HT1080 (cell line): ENCODE results near the gene ANKS1A. TPM values are rescaled to one million over a fixed set of nuclear protein-coding genes. Genes with fewer than 3 reads are reported as not detected.
A peak's percentile ranks its signal among the peaks of the same experiment; 100 is the strongest.

ENCODE experiments used
- DNase-seq: peaks from one replicate; pipeline ENCODE4 v3.0.0-alpha.2; 2015; ENCODE audit warnings: low read depth
- total RNA-seq: library from RNA; depleted of rRNA; stranded (reverse); fragments of >200 nt; shearing (Covaris generic); gene quantifications from 2 replicates; pipeline ENCODE4 v1.2.3, GENCODE V29; 2014

The ANKS1A gene
- total RNA-seq, 1 experiment from 2014 or later: 7.3 TPM

DNA sequence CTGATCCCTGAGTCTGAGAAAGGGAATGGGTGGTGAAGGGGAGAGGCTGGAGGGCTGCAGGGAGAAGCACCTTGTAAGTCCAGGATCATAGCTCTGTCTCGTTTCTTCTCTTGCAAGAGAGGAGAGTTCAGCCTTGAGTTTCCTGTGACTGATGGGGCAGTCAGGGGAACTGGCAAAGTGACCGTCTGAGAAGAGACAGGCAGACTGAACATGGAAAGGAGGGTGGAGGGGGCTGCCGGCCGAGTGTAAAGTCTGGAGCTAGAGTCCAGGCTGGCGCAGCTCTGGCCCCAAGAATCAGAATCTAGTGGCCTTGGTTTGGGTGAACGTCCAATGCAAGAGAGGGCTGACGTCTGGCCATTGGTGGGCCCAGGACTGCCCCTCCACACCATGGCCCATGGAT, 179.6 kb downstream of the ANKS1A start:
- DNase-seq: no peak

DNA sequence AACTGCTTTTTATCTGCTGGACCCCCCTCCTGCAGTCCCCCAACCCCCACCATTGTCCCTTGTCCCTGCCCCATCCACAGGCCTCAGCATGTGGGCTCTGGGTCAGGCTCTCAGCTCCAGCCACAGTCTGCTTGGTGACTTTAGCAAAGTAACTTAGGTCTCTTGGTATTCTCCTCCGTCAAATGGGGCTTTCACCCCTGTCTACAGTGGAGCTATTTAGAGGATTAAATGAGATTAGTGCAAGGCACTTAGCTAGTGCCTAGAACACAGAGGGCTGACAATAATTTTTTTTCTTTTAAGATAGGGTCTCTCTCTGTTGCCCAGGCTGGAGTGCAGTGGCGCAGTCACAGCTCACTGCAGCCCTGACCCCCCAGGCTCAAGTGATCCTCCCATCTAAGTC, 180.2 kb downstream of the ANKS1A start:
- DNase-seq: no peak

DNA sequence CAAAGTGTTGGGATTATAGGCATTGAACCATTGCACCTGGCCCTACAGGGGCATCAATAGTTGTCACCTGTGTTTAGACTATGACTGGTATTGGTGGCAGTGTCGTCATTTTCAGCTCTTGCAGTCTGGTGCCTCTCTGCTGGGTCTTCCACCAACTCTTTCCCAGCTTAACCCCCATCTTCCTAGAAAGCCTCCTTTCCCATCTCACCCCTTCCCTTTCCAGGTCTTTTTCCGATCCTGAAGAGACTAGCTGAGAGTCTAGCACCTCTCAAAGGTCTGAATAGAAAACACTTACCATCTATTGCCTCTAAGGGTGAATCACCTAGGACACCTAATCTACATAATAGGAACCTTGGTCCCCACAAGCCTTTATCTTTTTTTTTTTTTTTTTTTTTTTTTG, 181.1 kb downstream of the ANKS1A start:
- no peak for DNase-seq

DNA sequence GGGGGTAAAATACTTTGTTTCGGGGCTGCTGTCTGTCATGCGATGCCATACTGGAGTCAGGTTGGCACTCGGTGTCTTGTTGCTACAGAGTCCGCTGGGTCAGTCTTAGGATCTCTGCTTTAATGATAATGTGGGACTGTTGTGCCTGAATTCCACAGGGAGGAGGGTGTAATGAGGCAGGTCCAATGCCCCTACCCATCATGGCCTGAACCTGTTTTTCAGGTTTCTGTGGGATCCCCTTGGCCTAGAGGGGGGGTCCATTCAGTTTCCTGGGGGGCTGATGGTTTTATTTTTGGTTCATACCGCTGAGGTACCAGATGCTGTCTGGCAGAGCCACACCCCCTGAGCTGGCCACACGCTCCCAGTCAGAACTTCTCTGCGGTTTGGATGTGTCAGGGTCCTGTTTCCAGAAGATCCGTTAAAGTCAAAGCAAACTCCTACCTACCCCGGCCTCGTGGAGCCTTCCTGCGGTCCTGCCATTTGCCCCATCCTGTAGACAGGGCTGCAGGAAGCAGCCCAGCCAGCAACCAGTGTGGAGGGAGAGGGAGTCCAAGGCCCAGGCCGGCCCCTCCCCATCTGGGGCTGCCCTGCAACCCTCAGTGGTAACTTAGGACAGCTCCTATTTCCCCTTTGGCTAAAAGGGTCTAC, 182.4 kb downstream of the ANKS1A start:
- DNase-seq: no peak

- no peak for DNase-seq
Measured at GRCh38 chr6:35072051-35072697, 183.1 kb downstream of the ANKS1A start.

DNA sequence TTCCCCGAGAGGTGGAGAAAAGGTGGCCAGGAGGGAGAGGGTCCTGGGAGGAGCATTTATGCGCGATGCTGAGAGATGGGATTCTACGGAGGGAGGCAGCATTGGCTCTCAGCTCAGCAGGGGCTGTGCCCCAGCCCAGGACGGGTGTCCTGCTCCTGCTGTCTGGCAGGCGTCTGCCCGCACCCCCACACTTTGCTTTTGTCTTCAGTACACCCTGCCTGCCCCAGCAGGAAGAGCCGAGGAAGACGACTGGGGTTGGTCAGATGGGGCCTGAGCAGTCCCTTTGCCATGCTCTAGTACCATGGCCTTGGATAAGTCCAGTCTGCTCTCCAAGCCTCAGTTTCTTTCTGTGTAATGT, 183.6 kb downstream of the ANKS1A start:
- no peak for DNase-seq

- no peak for DNase-seq
Measured at GRCh38 chr6:35073211-35073610, 184.2 kb downstream of the ANKS1A start.

DNA sequence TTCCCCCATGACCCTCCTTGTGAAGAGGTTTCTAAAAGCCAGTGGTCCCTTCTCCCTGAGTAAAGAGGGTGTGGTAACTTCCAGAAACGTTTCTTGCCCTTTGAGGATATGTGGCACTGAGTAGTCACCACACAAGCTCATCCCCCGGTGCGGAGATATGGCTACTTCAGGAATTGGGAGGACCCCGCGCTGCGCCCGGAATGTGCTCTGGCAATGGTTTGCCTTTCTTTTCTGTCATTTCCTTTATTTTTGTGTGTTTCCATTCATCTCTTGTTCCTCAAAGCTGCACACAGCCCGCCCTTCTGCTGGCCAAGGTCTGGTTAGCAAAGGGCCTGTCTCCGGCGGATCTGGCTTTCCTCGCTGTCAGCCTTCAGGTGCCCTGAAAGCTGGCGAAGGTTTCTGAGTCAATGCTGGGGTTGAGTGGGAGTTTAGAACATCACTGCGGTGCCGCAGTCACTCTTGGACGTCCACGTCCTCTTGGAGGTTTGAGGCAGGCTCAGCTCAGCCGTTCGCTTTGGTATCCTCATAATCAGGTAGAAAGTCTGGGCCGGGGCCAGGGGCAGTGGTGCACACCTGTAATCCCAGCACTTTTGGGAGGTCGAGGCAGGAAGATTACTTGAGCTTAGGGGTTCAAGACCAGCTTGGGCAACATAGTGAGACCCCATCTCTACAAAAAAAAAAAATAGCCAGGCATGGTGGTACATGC, 184.9 kb downstream of the ANKS1A start:
- DNase-seq: no peak

DNA sequence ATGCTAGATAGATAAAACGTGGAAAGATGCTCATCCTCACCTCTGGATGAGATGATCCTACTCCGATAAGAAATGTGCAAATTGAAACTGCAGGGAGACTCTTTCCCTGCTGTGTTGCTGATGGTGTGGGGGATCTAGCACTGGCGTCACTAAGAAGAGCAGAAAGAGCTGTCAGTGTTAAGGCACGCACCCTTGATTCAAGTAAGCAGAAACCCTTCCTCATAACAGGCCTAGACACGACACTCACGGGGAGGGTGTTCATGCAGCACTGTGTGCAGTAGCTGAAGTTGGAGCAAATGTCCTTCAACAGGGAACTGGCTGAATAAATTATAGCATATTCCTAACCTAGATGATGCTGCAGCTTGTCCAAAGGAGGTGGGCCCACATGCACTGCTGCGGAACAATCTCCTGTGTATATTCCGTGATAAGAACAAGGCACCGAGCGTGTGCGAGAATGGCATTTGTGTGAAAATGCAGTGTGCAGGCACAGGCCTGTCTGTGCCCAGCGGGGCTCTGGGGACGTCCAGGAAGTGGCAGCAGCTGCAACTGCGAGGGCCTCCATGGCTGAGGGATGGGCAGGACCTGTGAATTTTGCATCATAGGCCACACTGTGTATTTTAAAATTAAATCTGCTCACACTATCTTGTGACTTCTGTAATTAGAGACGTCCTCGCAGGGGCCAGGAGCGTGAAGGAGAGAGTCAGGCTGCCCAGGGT, 188.1 kb downstream of the ANKS1A start:
- DNase-seq: no peak

GRCh38 chr6:35077713-35078105, 188.7 kb downstream of the ANKS1A start:
- DNase-seq: no peak

DNA sequence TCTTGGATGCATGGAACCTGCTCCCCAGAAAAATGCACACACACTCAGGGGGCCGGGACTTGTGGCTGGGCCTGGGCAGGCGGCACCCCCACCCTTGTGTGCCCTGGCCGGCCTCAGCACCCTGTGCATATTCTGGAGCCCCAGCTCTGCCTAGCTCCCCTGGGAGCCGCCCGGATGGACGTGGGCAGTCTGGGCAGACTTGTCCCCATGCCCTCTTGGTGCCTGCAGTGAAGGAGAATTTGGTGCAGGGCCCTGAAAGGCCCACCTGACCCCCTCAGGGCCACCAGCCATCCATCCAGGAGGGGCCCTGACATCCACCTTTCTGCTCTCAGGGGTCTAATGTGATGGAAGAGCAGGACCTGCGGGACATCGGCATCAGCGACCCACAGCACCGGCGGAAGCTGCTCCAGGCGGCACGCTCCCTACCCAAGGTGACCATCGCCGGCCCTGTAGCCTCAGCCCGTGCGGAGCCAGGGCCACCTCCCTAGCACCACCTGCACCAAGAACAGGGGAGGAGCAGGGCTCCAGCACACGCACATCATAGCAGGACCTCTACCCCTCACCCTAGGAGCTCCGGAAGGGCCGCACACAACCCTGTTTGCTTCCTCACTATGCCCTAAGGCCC, 189.3 kb downstream of the ANKS1A start:
- no peak for DNase-seq

GRCh38 chr6:35078896-35079295, 189.8 kb downstream of the ANKS1A start:
- no peak for DNase-seq

DNA sequence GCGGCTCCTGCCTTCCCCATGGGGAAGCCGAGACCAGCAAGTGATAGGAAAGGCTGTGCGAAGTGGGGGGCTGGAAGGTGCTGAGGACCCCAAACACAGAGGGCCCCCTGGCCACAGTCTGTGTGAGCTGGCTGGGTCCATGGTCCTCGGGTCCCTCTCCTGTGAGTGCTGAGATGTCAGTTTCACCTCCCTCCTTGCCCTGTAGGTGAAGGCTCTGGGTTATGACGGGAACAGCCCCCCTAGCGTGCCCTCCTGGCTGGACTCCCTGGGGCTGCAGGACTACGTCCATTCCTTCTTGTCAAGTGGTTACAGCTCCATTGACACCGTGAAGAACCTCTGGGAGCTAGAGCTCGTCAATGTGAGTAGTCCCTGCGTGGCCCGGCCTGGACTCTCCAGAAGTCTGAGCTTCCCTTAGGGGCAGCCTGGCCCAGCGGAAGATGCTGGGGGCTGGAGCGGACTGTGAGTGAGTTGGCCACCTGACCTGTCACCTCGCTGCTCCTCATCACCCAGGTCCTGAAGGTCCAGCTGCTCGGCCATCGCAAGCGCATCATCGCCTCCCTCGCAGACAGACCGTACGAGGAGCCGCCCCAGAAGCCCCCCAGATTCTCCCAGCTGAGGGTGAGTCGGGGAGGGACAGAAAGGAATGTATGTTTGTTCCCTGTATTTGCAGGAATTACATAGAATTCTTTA, 190.4 kb downstream of the ANKS1A start:
- no peak for DNase-seq

GRCh38 chr6:35080016-35080680, 191.1 kb downstream of the ANKS1A start:
- DNase-seq: no peak

- no peak for DNase-seq
Measured at GRCh38 chr6:35080821-35081425, 191.9 kb downstream of the ANKS1A start.

DNA sequence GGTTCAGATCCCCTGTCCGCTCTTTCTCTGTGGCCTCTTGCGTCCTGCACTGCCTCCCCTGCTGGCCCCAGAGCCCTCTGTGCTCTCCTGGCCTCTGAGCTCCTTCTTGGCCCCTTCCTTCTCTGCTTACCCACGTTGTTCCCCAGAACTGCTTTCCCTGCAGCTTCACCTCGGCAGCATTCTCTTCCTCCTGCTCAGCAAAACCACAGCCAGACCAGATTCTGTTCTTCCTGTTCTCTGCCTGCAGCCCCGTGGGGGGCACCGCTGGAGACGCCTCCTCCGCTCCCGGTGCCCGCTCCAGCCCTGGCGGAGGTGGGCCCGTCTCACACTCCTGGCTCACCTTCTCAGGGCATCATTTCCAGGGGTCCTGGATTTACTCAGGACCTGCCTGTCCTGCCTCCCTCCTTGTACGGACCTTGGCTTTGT, 192.4 kb downstream of the ANKS1A start:
- peak; percentile 9 for DNase-seq

GRCh38 chr6:35082046-35082732, 193.1 kb downstream of the ANKS1A start:
- no peak for DNase-seq

DNA sequence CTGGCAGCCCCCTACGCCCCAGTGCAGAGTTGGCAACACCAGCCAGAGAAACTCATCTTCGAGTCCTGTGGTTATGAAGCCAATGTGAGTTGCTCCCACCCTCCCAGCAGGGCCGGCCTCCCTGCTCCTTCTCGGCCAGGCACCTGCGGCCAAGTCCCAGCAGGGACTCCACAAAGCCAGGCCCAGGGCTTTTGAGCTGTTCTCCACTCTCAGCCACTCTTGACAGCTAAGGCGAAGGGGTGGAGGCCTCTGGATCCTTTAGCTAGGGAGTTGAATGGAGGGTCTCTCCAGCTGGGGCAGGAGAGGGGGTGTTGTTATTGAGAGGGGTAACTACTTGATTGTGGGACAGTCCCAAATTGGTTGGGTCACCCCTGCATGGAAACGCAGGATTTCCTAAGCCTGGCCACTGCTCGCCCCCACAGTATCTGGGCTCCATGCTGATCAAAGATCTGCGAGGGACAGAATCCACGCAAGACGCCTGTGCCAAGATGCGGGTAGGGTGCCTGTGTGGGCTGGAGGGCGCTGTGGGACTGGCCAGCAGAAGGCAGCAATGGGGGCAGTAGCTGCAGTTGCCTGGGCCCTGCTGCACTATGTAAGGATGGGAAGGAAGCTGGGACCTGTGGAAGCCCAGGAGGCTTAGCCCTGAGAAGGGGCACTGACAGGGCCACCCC, 193.8 kb downstream of the ANKS1A start:
- DNase-seq: no peak

- no peak for DNase-seq
Measured at GRCh38 chr6:35083507-35083906, 194.5 kb downstream of the ANKS1A start.
